Thyroid gland (tissue), 4 donors: ENCODE measurements around the gene DACH1. TPM values are rescaled to one million over a fixed set of nuclear protein-coding genes. Genes with fewer than 3 reads are reported as not detected.

Source experiments
- DNase-seq, 2 donors: peaks; one replicate each; pipeline ENCODE4 v3.0.0-alpha.2; 2019
- H3K27ac ChIP-seq, 3 donors: fragments of 200-600 bp; sonication (generic); 1 replicate in 2 of 3; 2 replicates in 1 of 3; pipeline ENCODE4 v1.5.1; 2016 to 2019; ENCODE audit warnings: mild to moderate bottlenecking in 1 of 3, moderate library complexity in 1 of 3
- H3K27me3 ChIP-seq: fragments of 200-600 bp; sonication (generic); one replicate; pipeline ENCODE4 v1.5.1; 2019
- H3K36me3 ChIP-seq, 2 donors: fragments of 200-600 bp; sonication (generic); one replicate each; pipeline ENCODE4 v1.5.1; 2016 to 2019
- H3K4me1 ChIP-seq, 2 donors: fragments of 200-600 bp; sonication (generic); one replicate each; pipeline ENCODE4 v1.5.1; 2017 to 2019
- H3K4me3 ChIP-seq, 3 donors: fragments of 200-600 bp; sonication (generic); replicated peaks in 1 of 3; 1 replicate in 2 of 3; 2 replicates in 1 of 3; pipeline ENCODE4 v1.5.1; 2016; ENCODE audit warnings: mild to moderate bottlenecking in 1 of 3
- H3K9me3 ChIP-seq: fragments of 200-600 bp; sonication (generic); one replicate; pipeline ENCODE4 v1.5.1; 2017
- CTCF ChIP-seq, 6 experiments: fragments of 200-600 bp in 3 of 6; fragments of 450-650 bp in 3 of 6; sonication (generic) in 3 of 6; IDR thresholded peaks; one replicate each; pipeline ENCODE4 v1.5.1; 2016 to 2019; ENCODE audit warnings: antibody characterized with exemption in 6 of 6, mild to moderate bottlenecking in 2 of 6, inconsistent platforms in 1 of 6, moderate library complexity in 1 of 6
- POLR2A ChIP-seq, 2 donors: fragments of 450-650 bp; IDR thresholded peaks; one replicate each; pipeline ENCODE4 v1.6.1; 2017; ENCODE audit warnings: antibody characterized with exemption in 2 of 2, mild to moderate bottlenecking in 2 of 2, moderate library complexity in 1 of 2
- WGBS, 2 donors: methylation state at CpG; one replicate each; pipeline ENCODE4 v1.1.5; 2017; 5-methylcytosine and 5-hydroxymethylcytosine counted together
- intact Hi-C: fragments of 100-400 bp; cut with DNase I; formaldehyde crosslinking; loops from one replicate; pipeline ENCODE4 v1.15.1; 2023
- total RNA-seq, 4 donors: library from RNA; depleted of rRNA; stranded (reverse); fragments of >200 nt; gene quantifications; one replicate each; pipeline ENCODE4 v1.2.3, GENCODE V29; 2016

Gene DACH1
- total RNA-seq, 4 donors from 2014 or later = 0.33 to 0.49 (median 0.33) TPM; not detected in 1

GRCh38 chr13:71583581-71583980, 283.4 kb downstream of the DACH1 start:
- no peaks in the 10 kb centered on the region for H3K36me3 ChIP-seq
- no peak for DNase-seq
- H3K27ac ChIP-seq = no peak overlapping the region
- H3K27me3 ChIP-seq = no peaks in the 10 kb centered on the region
- intact Hi-C loops = no loop called here
- H3K4me3 ChIP-seq = no peak overlapping the region
- no peaks in the 10 kb centered on the region for H3K9me3 ChIP-seq
- TF ChIP-seq CTCF (IDR thresholded peaks at IDR 0.05) = no peak
- no peak for TF ChIP-seq POLR2A (IDR thresholded peaks at IDR 0.05)
- H3K4me1 ChIP-seq = no peaks in the 10 kb centered on the region
- WGBS, 2 donors = 81 to 83% methylated on average over 5 of the region's 5 CpGs

GRCh38 chr13:71580614-71581013, 286.4 kb downstream of the DACH1 start:
- TF ChIP-seq POLR2A (IDR thresholded peaks at IDR 0.05) (no peak), CTCF (IDR thresholded peaks at IDR 0.05) (no peak)
- no peaks in the 10 kb centered on the region for H3K4me1 ChIP-seq
- WGBS, 2 donors = 78 to 84% methylated on average over 3 of the region's 3 CpGs
- no peak for DNase-seq
- H3K36me3 ChIP-seq = no peaks in the 10 kb centered on the region
- H3K27ac ChIP-seq = no peak overlapping the region
- no peak overlapping the region for H3K4me3 ChIP-seq
- no peaks in the 10 kb centered on the region for H3K9me3 ChIP-seq
- H3K27me3 ChIP-seq = no peaks in the 10 kb centered on the region
- intact Hi-C loops = no loop called here

GRCh38 chr13:71578048-71578447, 289.0 kb downstream of the DACH1 start:
- no peaks in the 10 kb centered on the region for H3K9me3 ChIP-seq
- WGBS, 2 donors = 68 to 73% methylated on average over 6 of the region's 6 CpGs

GRCh38 chr13:71577127-71577526, 289.9 kb downstream of the DACH1 start:
- Histone ChIP-seq H3K27me3 (no peaks in the 10 kb centered on the region), H3K4me1 (no peaks in the 10 kb centered on the region), H3K27ac (no peak overlapping the region), H3K9me3 (no peaks in the 10 kb centered on the region), H3K4me3 (no peak overlapping the region), H3K36me3 (no peaks in the 10 kb centered on the region)
- 81 to 83% methylated on average over 2 of the region's 2 CpGs for WGBS, 2 donors
- intact Hi-C loops = no loop called here
- TF ChIP-seq POLR2A (IDR thresholded peaks at IDR 0.05) (no peak), CTCF (IDR thresholded peaks at IDR 0.05) (no peak)
- no peak for DNase-seq

More at GRCh38 chr13:71578048-71578447, 289.0 kb downstream of the DACH1 start:
- Histone ChIP-seq H3K36me3 (no peaks in the 10 kb centered on the region), H3K4me1 (no peaks in the 10 kb centered on the region), H3K4me3 (no peak overlapping the region), H3K27me3 (no peaks in the 10 kb centered on the region), H3K27ac (no peak overlapping the region)
- intact Hi-C loops = no loop called here
- no peak for TF ChIP-seq POLR2A (IDR thresholded peaks at IDR 0.05)
- TF ChIP-seq CTCF (IDR thresholded peaks at IDR 0.05) = no peak
- DNase-seq = no peak

GRCh38 chr13:71576571-71576970, 290.4 kb downstream of the DACH1 start:
- Histone ChIP-seq H3K36me3 (no peaks in the 10 kb centered on the region), H3K27me3 (no peaks in the 10 kb centered on the region), H3K4me1 (no peaks in the 10 kb centered on the region), H3K27ac (no peak overlapping the region), H3K9me3 (no peaks in the 10 kb centered on the region), H3K4me3 (no peak overlapping the region)
- no peak for DNase-seq
- WGBS, 2 donors = 69 to 76% methylated on average over 1 of the region's 1 CpG
- TF ChIP-seq CTCF (IDR thresholded peaks at IDR 0.05) = no peak
- no peak for TF ChIP-seq POLR2A (IDR thresholded peaks at IDR 0.05)
- intact Hi-C loops = no loop called here
